Stomach (tissue), 9 donors: ENCODE results near the gene ETV3L. TPM values are rescaled to one million over a fixed set of nuclear protein-coding genes. Genes with fewer than 3 reads are reported as not detected.
A peak's percentile ranks its signal among the peaks of the same experiment; 100 is the strongest.

Experiments
- DNase-seq, 2 donors: peaks; one replicate each; pipeline versions ENCODE4 v3.0.0 to v3.0.0-alpha.2; 2013 to 2019
- H3K27ac ChIP-seq, 5 donors: fragments of 200-600 bp in 4 of 5; sonication (generic) in 4 of 5; one replicate each; pipeline ENCODE4 v1.5.1; 2013 to 2019; ENCODE audit warnings: mild to moderate bottlenecking in 1 of 5, moderate library complexity in 1 of 5
- H3K27me3 ChIP-seq, 3 donors: fragments of 200-600 bp; sonication (generic); one replicate each; pipeline ENCODE4 v1.5.1; 2017 to 2019; ENCODE audit warnings: mixed run types in 1 of 3
- H3K36me3 ChIP-seq, 4 donors: fragments of 200-600 bp; sonication (generic); 1 replicate in 3 of 4; 2 replicates in 1 of 4; pipeline ENCODE4 v1.5.1; 2016 to 2019
- H3K4me1 ChIP-seq, 4 donors: fragments of 200-600 bp; sonication (generic); one replicate each; pipeline ENCODE4 v1.5.1; 2016 to 2019
- H3K4me3 ChIP-seq, 4 donors: fragments of 200-600 bp; sonication (generic) in 3 of 4; one replicate each; pipeline ENCODE4 v1.5.1; 2016 to 2019; ENCODE audit warnings: mild to moderate bottlenecking in 1 of 4
- H3K9me3 ChIP-seq, 4 donors: fragments of 200-600 bp; sonication (generic); one replicate each; pipeline ENCODE4 v1.5.1; 2016 to 2019
- CTCF ChIP-seq, 7 experiments: fragments of 450-650 bp in 4 of 7; fragments of 200-600 bp in 3 of 7; sonication (generic) in 3 of 7; IDR thresholded peaks; one replicate each; pipeline ENCODE4 v1.5.1; 2016 to 2019; ENCODE audit warnings: antibody characterized with exemption in 7 of 7, control low read depth in 2 of 7, mild to moderate bottlenecking in 1 of 7
- EP300 ChIP-seq: sonication (generic); formaldehyde crosslinking; IDR thresholded peaks from one replicate; pipeline ENCODE4 v1.6.1; 2017; ENCODE audit warnings: antibody characterized with exemption
- POLR2A ChIP-seq, 4 donors: fragments of 450-650 bp; IDR thresholded peaks; one replicate each; pipeline ENCODE4 v1.6.1; 2016; ENCODE audit warnings: antibody characterized with exemption in 4 of 4, control low read depth in 2 of 4, mild to moderate bottlenecking in 1 of 4, moderate library complexity in 1 of 4
- POLR2AphosphoS5 ChIP-seq, 3 donors: sonication (generic); formaldehyde crosslinking; IDR thresholded peaks; one replicate each; pipeline ENCODE4 v1.6.1; 2016; ENCODE audit warnings: antibody characterized with exemption in 3 of 3
- WGBS, 5 donors: extraction: QIAGEN DNeasy Blood & Tissue Kit in 3 of 5; methylation state at CpG; one replicate each; pipeline versions ENCODE4 v1.1.5 to v1.1.7; 2013 to 2018; 5-methylcytosine and 5-hydroxymethylcytosine counted together
- intact Hi-C: fragments of 100-400 bp; cut with DNase I; formaldehyde crosslinking; loops from one replicate; pipeline ENCODE4 v1.15.1; 2023; ENCODE audit warnings: low total_unique reads
- polyA plus RNA-seq, 3 donors: library from polyadenylated mRNA; stranded (reverse); fragments of 200-250 nt; gene quantifications; one replicate each; pipeline ENCODE4 v1.2.3, GENCODE V29; 2013
- total RNA-seq, 5 donors: library from RNA; depleted of rRNA; stranded (reverse); fragments of >200 nt; gene quantifications; one replicate each; pipeline versions ENCODE4 v1.1.0 to v1.2.3, GENCODE V29; 2014 to 2016
- donor health status: healthy with polysubstance abuse.
- donor health status: Bipolar disorder and iron deficiency.
- donor health status: healthy.

ETV3L gene
- total and polyA plus RNA-seq, 8 donors: not detected

- Histone ChIP-seq H3K9me3 (no peaks in the 10 kb centered on the region), H3K27me3 (peaks cover 0 to 37% (median 0%) of the 10 kb centered on the region in 3 donors), H3K4me1 (no peaks in the 10 kb centered on the region), H3K27ac (no peak overlapping the region), H3K4me3 (no peak overlapping the region), H3K36me3 (no peaks in the 10 kb centered on the region)
- peak in 1 of 2 donors; percentile 19 for DNase-seq
- intact Hi-C loops: no loop called here
- 64 to 78% (median 73%) methylated on average over 16 of the region's 16 CpGs for WGBS, 5 donors
- TF ChIP-seq POLR2A (IDR thresholded peaks at IDR 0.05) (no peak), EP300 (no peak), CTCF (IDR thresholded peaks at IDR 0.05) (no peak), POLR2AphosphoS5 (IDR thresholded peaks at IDR 0.05) (no peak)
These were observed 16.5 kb upstream of the ETV3L start for GRCh38 chr1:157115851-157116736.

- Histone ChIP-seq H3K4me3 (no peak overlapping the region), H3K9me3 (no peaks in the 10 kb centered on the region), H3K27ac (no peak overlapping the region), H3K4me1 (no peaks in the 10 kb centered on the region), H3K27me3 (peaks cover 0 to 43% (median 0%) of the 10 kb centered on the region in 3 donors), H3K36me3 (no peaks in the 10 kb centered on the region)
- intact Hi-C loops: no loop called here
- WGBS, 5 donors: 63 to 73% (median 67%) methylated on average over 3 of the region's 3 CpGs
- DNase-seq: no peak
- TF ChIP-seq POLR2AphosphoS5 (IDR thresholded peaks at IDR 0.05) (no peak), CTCF (IDR thresholded peaks at IDR 0.05) (no peak), EP300 (no peak), POLR2A (IDR thresholded peaks at IDR 0.05) (no peak)
These were observed 15.8 kb upstream of the ETV3L start for GRCh38 chr1:157115429-157115838.

- no peak overlapping the region for H3K4me3 ChIP-seq
- H3K27me3 ChIP-seq: peaks cover 0 to 53% (median 0%) of the 10 kb centered on the region in 3 donors
- no peaks in the 10 kb centered on the region for H3K9me3 ChIP-seq
- 74 to 83% (median 79%) methylated on average over 18 of the region's 18 CpGs for WGBS, 5 donors
- no peak overlapping the region for H3K27ac ChIP-seq
- no peaks in the 10 kb centered on the region for H3K36me3 ChIP-seq
- TF ChIP-seq POLR2AphosphoS5 (IDR thresholded peaks at IDR 0.05) (no peak), CTCF (IDR thresholded peaks at IDR 0.05) (no peak), EP300 (no peak), POLR2A (IDR thresholded peaks at IDR 0.05) (no peak)
- intact Hi-C loops: no loop called here
- no peaks in the 10 kb centered on the region for H3K4me1 ChIP-seq
- no peak for DNase-seq
These were observed 14.8 kb upstream of the ETV3L start for GRCh38 chr1:157114183-157115121.

- TF ChIP-seq CTCF (IDR thresholded peaks at IDR 0.05): no peak
- TF ChIP-seq POLR2AphosphoS5 (IDR thresholded peaks at IDR 0.05): no peak
- Histone ChIP-seq H3K27me3 (peaks cover 0 to 61% (median 7%) of the 10 kb centered on the region in 3 donors), H3K9me3 (no peaks in the 10 kb centered on the region), H3K36me3 (no peaks in the 10 kb centered on the region), H3K4me1 (no peaks in the 10 kb centered on the region), H3K4me3 (no peak overlapping the region), H3K27ac (no peak overlapping the region)
- intact Hi-C loops: no loop called here
- 67 to 80% (median 78%) methylated on average over 3 of the region's 3 CpGs for WGBS, 5 donors
- DNase-seq: no peak
These were observed 14.0 kb upstream of the ETV3L start for GRCh38 chr1:157113631-157114030.
